Left lung (tissue), 10 donors: ENCODE measurements around the gene SRP14. TPM values are rescaled to one million over a fixed set of nuclear protein-coding genes. Genes with fewer than 3 reads are reported as not detected.

Experiments
- ATAC-seq: fragments of 200-7000 bp; cut with Tn5 transposase; one replicate; pipeline ENCODE4 v1.9.1; 2020; ENCODE audit warnings: moderate library complexity
- DNase-seq, 4 donors: peaks; one replicate each; pipeline ENCODE4 v3.0.0-alpha.2; 2013 to 2020
- H3K27ac ChIP-seq, 2 donors: fragments of 200-600 bp; sonication (generic) in 1 of 2; one replicate each; pipeline versions ENCODE4 v1.5.0 to v1.8.0; 2020 to 2021
- H3K27me3 ChIP-seq, 2 donors: fragments of 200-600 bp; sonication (generic) in 1 of 2; one replicate each; pipeline versions ENCODE4 v1.5.0 to v1.8.0; 2020 to 2021
- H3K36me3 ChIP-seq, 2 donors: fragments of 200-600 bp; sonication (generic) in 1 of 2; one replicate each; pipeline versions ENCODE4 v1.5.0 to v1.8.0; 2020 to 2021
- H3K4me1 ChIP-seq, 2 donors: fragments of 200-600 bp; one replicate each; pipeline ENCODE4 v1.8.0; 2021
- H3K4me3 ChIP-seq, 2 donors: fragments of 200-600 bp; sonication (generic) in 1 of 2; one replicate each; pipeline versions ENCODE4 v1.5.0 to v1.8.0; 2020 to 2021; ENCODE audit warnings: mild to moderate bottlenecking in 1 of 2
- H3K9me3 ChIP-seq, 2 donors: fragments of 200-600 bp; sonication (generic) in 1 of 2; one replicate each; pipeline versions ENCODE4 v1.5.0 to v1.8.0; 2020 to 2021
- CTCF ChIP-seq, 2 donors: fragments of 200-600 bp; sonication (generic) in 1 of 2; IDR thresholded peaks; one replicate each; pipeline versions ENCODE4 v1.5.0 to v1.8.0; 2021; ENCODE audit warnings: antibody characterized with exemption in 2 of 2
- intact Hi-C, 2 donors: fragments of 100-400 bp; cut with DNase I; formaldehyde crosslinking; loops; one replicate each; pipeline versions ENCODE4 v1.11.2 to v1.14.2; 2022
- polyA plus RNA-seq, 6 donors: library from polyadenylated mRNA; unstranded; fragments of 120-200 nt; gene quantifications; one replicate each; pipeline ENCODE4 v1.2.1, GENCODE V29; 2013; ENCODE audit not compliant: insufficient read length in 6 of 6
- total RNA-seq, 2 donors: library from RNA; stranded (reverse); fragmentation: NEBNext Ultra II Directional; extraction: Animal tissue kit (Norgen Biotek cat#: 25700); gene quantifications; one replicate each; pipeline ENCODE4 v1.2.1, GENCODE V29; 2021
- donor health status: DM: no; HTN: yes; CAD: no.
- donor health status: DM: no; HTN: no; CAD: no.

SRP14 gene
- total and polyA plus RNA-seq, 8 donors: 159 to 541 (median 505) TPM

- H3K36me3 ChIP-seq: no peaks in the 10 kb centered on the region
- DNase-seq: peak in 2 of 4 donors; percentile 29 to 50
- no peak overlapping the region for H3K27ac ChIP-seq
- H3K27me3 ChIP-seq: no peaks in the 10 kb centered on the region
- no peak for TF ChIP-seq CTCF (IDR thresholded peaks at IDR 0.05)
- H3K4me1 ChIP-seq: peaks cover 29 to 69% of the 10 kb centered on the region in 2 donors
- intact Hi-C loops: no loop called here
- no peak overlapping the region for H3K4me3 ChIP-seq
- no peak for ATAC-seq
- H3K9me3 ChIP-seq: no peaks in the 10 kb centered on the region
These were observed 11.9 kb upstream of the SRP14 start for GRCh38 chr15:40050788-40051470.

GRCh38 chr15:40048926-40049475 lies 10.0 kb upstream of the SRP14 start:
- Histone ChIP-seq H3K4me1 (peaks cover 25 to 66% of the 10 kb centered on the region in 2 donors), H3K9me3 (no peaks in the 10 kb centered on the region), H3K36me3 (no peaks in the 10 kb centered on the region), H3K4me3 (no peak overlapping the region), H3K27me3 (no peaks in the 10 kb centered on the region), H3K27ac (peak overlapping the region; percentile 81 to 90)
- no peak for DNase-seq
- TF ChIP-seq CTCF (IDR thresholded peaks at IDR 0.05): no peak
- no peak for ATAC-seq
- intact Hi-C loops: loop anchor here in 1 of 2 donors (5.0 kb wide), 2 partner anchors 58 to 223 kb away; partner anchors contain the start of gene BMF

GRCh38 chr15:40048211-40048792 lies 9.3 kb upstream of the SRP14 start:
- no peaks in the 10 kb centered on the region for H3K27me3 ChIP-seq
- peak overlapping the region; percentile 81 to 90 for H3K27ac ChIP-seq
- ATAC-seq (peak; percentile 1), DNase-seq (no peak)
- no peaks in the 10 kb centered on the region for H3K36me3 ChIP-seq
- H3K4me1 ChIP-seq: peaks cover 25 to 64% of the 10 kb centered on the region in 2 donors
- H3K9me3 ChIP-seq: no peaks in the 10 kb centered on the region
- TF ChIP-seq CTCF (IDR thresholded peaks at IDR 0.05): no peak
- intact Hi-C loops: loop anchor here in 1 of 2 donors (5.0 kb wide), 2 partner anchors 59 to 224 kb away; partner anchors contain the start of gene BMF
- H3K4me3 ChIP-seq: no peak overlapping the region

- no peaks in the 10 kb centered on the region for H3K9me3 ChIP-seq
- intact Hi-C loops: loop anchor here in 1 of 2 donors (5.0 kb wide), 2 partner anchors 60 to 225 kb away; partner anchors contain the start of gene BMF
- H3K4me3 ChIP-seq: no peak overlapping the region
- H3K4me1 ChIP-seq: peaks cover 25 to 60% of the 10 kb centered on the region in 2 donors
- no peaks in the 10 kb centered on the region for H3K36me3 ChIP-seq
- no peak for TF ChIP-seq CTCF (IDR thresholded peaks at IDR 0.05)
- peak; percentile 59 for ATAC-seq
- no peaks in the 10 kb centered on the region for H3K27me3 ChIP-seq
- H3K27ac ChIP-seq: peak overlapping the region; percentile 81 to 90
- DNase-seq: peak in 3 of 4 donors; percentile 81 to 85 (median 84)
These were observed 8.6 kb upstream of the SRP14 start for GRCh38 chr15:40047415-40048210.
